HG02981 (cell line): ENCODE results near the gene RGS11.

Experiments used
- ATAC-seq: cut with Tn5 transposase; IDR thresholded peaks from one replicate; pipeline ENCODE4 v1.9.1; 2021; ENCODE audit warnings: mild to moderate bottlenecking, moderate library complexity; ENCODE audit not compliant: unreplicated experiment

The RGS11 gene

DNA sequence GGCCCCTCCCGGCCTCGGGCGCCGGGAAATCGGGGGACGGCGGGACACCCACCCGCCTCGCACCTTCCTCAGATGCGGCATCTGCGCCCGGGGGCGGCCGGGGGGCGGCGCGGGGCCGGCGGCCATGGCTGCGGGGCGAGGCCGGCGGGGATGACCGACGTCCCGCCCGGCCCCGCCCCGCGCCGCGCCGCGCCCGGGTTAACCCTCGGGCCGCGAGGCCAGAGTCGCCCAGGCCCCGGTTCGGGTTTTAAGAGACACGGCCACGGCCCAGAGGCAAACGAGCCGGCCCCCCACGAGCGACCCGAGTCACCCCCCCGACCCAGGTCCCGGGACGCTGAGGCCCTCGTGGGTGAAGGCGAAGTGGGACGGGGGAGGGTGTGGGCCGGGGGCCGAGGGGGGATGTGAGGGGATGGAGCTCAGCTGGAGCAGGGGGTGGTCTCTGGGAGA, at the start of gene RGS11:
TSS of gene RGS11 (minus strand) at position 159 of the 447 bp plus-strand sequence. CDS start at position 126, 33 bp downstream.
- ATAC-seq = no peak

DNA sequence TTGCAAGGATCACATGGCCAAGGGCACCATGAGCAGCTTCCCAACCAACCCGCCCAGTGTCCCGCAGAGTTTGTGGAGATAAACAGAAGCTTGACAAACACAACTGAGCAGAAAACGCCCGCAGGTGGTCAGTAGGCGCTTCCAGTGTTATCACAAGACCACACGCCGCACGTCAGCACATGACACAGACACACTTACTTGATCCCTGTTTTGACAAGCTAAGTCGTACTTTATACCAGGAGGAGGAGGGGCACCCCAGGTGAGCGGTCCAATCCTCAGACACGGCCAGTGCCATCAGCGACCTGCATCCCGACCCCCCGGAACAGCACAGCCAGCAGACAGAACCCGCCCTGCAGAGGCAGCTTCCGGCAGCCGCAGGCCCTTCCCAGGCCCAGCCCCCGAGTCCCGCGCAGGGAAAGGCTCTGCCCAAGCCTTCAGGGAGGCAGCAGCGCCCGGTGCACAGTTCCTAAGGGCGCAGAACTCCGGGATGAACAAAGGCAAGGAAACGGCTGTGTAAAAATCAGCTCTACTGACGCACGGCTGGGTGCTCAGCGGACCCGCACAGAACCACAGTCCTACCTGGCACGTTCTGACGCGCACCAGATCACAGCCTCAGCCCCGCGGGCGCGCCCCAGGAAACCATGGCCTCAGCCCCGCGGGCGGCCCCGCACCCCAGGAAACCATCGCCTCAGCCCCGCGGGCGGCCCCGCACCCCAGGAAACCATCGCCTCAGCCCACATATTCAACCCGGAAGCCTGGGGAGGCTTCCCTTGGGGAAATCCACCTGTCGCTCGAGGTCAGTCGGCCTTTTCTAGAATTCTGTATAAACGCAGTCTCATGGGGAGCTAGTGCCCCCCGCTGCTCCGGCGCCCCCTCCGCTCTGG, 48.9 kb upstream of the RGS11 start:
- no peak for ATAC-seq

DNA sequence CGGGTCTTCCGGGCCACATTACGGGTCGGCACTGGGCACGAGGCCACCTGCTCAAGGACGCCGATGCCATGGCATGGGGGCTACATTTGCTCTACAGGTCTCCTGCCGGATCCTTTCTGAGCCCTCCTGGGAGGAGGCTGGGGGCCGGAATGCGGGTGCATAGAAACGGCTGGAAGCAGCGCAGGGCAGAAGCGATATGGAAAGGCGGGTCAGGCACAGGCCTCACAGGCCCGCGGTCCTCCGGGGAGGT, 48.4 kb upstream of the RGS11 start:
- no peak for ATAC-seq

DNA sequence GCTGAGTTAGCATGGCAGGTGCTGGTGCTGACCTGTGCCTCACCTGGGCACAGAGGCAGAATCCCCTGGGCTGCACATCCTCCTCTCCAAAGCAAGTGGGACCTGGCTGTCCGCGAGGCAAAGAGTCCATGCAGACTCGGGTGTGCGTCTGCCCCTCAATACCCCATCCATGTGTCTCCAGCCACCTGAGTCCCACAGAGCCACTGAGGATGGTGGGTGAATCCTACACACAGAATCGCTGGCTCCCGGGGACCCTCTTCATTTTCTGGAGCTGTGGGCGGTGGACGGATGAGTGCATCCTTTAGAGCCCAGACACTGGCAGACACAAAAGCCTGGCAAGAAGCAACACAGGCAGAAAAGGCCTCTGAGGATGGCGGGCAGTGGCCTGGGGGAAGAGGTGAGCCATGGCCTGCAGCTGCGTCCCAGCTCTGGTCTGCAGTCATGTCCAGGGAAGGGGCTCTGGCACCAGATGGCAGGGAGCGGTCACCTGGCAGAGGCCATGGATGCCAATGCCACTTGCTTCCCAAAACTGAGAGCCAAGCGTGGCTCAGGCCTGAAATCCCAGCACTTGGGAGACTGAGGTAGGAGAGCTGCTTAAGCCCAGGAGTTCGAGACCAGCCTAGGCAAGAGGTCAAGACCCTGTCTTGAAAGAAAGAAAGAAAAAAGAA, 46.9 kb upstream of the RGS11 start:
- ATAC-seq = no peak

DNA sequence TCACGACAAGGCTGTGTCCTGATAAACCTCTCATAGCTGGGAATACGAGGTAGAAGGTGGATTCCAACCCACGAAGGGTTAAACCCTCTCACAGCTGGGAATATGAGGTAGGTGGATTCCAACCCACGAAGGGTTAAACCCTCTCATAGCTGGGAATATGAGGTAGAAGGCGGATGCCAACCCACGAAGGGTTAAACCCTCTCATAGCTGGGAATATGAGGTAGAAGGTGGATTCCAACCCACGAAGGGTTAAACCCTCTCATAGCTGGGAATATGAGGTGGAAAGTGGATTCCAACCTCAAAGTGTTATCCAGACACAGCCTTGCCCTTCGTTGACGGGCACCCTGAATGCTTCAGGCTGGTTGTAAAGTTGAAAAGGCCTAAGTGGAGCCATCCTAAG, 45.8 kb upstream of the RGS11 start:
- ATAC-seq = no peak

DNA sequence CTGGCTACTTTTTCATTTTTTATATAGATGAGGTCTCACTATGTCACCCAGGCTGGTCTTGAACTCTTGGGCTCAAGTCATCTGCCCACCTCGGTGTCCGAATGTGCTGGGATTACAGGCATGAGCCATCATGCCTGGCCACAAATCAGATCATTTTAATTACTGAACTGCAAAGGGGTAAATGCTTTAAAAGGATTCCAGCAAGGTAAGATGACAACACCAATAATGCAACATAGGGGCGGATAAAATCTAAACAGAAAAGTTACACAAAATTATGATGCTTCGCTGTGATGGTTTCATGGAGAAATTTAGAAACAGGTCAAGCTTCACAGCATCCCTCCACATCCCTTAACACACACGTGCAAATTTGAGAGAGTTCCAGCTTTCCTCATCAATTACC, 44.5 kb upstream of the RGS11 start:
- no peak for ATAC-seq

DNA sequence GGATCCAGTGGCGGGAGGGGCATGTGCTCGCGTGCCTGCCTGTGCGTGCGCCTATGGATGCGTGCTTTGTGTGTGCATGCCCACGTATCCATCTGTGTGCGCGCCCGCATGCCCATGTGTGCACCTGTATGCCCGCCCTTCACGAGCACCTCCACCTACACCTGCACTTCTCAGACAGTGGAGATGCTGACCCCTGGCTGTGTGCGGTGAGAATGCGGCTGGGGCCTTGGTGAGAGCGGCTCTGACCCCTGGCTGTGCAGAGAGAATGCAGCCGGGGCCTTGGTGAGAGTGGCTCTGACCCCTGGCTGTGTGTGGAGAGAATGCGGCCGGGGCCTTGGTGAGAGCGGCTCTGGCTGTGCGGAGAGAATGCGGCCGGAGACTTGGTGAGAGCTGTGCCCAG, 42.9 kb upstream of the RGS11 start:
- ATAC-seq = no peak

DNA sequence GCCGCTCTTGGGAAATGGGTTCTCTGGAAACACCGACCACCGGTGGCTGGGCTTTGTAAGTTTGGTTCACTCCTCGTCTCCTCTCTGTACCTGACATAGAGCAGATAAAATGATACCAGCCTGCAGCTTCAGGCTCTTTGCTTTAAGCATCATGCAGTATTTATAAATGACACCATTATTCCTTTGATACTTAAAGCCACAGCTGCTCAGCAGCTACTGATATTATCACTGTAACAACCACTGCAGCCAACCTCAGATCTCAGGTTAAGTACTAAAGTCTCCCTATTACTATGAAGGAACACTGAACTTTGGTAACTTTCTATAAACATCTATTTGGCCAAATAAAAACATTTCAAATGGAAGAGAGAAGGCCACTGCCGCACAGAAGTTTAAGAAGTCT, 41.8 kb upstream of the RGS11 start:
- ATAC-seq = no peak

DNA sequence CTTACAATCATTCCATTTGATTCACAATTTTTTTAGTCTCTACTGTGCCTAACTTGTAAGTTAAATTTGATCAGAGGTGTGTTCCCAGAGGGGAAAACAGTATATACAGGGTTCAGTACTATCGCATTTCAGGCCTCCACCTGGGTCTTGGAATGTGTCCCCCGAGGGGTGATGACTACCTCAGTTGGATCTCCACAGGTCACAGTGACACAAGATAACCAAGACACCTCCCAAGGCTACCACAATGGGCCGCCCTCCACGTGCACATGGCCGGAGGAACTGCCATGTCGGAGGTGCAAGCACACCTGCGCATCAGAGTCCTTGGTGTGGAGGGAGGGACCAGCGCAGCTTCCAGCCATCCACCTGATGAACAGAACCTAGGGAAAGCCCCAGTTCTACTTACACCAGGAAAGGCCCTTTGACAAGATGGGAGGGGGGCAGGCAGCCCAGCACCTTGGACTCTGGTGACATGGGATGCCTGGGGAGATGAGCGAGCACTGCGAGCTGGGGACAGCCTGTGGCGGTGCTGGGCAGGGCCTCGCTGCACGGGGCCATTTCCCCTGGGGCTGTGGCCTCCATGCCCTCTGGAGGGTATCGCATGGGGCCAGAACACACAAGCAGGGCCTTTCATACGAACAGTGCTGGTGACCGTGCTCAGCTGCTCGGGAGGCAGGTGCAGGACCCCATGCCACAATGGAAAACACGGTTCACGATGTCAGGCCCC, 41.2 kb upstream of the RGS11 start:
- ATAC-seq = no peak

DNA sequence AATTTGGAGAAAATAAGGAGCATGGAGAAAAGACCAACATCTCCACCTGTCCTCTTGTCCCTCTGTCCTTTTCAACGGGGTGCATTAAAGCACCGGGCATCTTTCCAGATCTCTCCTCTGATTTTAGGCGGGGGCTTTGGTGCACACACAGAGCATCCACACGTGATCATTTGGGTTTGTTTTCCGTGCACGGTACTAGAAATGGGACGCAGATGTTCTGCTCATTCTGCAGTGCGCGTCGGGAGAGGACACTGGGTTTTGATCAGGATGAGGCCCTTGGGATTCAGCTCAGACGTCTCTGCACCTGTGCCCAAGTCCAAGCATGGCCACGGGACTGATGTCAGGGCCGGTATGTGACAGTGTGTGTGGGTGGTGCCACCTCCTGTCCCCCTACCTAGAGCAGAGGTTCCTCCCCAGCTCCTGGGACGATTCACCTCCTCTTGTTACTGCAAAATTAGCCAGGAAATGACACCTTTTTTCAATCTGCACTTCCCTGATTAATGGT, 39.1 kb upstream of the RGS11 start:
- ATAC-seq = no peak

DNA sequence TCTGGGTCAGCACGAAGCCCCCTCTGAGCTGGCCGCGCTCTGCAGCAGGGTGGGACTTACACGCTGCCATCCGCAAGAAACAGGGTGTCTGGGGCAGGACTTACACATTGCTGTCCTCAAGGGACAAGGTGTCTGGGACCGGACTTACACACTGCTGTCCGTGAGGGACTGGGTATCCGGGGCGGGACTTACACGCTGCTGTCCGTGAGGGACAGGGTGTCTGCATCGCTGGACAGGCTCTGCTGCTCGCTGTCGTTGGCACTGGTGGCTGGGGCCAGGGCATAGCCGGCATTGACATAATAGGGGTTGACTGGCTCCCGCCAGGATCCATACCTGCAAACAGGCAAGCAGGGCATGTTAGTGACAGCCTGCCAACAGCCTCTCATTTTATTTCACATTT, 38.6 kb upstream of the RGS11 start:
- no peak for ATAC-seq

DNA sequence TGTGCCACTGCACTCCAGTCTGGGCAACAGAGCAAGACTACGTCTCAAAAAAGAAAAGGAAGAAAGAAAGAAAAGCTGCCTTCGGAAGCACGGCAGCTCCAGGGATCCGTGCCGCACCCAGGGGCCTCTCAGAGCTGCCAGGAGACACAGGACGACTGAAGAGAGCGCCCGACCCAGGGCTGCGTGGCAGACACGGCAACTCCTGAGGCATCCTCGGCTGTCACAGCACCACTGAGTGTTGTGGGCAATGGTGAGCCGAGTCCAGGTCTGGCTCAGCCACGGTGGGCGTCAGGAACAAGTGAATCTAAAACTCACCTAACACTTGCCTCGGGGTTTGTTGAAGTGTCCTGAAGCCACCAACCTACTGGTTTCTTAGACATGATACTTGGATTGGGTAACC, 36.0 kb upstream of the RGS11 start:
- no peak for ATAC-seq

DNA sequence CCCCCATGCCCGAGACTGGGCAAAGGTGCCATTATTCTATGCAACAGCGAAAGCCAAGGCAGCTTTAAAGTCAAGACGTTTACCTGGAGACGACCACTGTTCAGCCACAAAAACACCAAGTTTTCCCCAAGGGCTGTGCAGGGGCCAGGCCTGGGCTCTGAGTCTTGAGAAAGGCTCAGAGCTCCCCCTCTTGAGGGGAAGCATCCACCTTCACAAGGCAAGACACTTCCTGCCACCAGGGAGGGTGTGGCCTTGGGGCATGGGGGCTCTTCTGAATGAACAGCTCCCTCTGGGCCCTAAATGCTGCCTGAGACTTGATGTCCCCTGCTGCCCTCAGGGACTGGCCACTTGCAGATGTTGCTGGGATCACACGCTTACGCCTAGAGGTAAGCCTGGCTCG, 33.7 kb upstream of the RGS11 start:
- ATAC-seq = no peak

DNA sequence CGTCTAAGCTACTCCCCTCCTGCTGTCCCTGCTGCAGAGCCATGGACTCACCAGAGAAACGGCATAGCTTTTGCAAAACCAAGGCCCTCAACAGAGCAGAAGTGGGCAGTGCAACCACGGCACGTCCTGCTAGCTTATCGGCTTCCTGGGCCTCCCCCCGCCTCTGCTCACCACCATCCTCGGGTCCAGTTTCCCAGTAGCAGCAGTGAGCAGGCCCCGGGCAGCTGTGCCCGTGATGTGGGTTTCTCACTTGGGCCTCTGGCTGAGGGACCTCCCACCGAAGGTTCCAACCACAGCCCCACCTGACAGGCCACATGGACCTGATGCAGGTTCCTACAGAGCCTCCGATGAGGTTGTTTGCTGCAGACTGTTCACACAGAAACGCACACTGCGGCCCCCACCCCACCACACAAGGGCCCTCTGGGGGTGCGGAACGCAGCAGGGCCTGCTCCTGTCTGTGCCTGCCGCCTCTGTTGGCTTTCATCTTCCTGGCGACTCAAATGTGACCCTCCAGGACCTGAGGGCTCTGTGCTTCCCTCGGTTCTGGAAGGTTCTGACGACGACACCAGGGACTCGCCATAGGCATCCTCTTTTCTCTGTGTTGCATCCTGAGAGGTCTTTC, 32.1 kb upstream of the RGS11 start:
- ATAC-seq = no peak

DNA sequence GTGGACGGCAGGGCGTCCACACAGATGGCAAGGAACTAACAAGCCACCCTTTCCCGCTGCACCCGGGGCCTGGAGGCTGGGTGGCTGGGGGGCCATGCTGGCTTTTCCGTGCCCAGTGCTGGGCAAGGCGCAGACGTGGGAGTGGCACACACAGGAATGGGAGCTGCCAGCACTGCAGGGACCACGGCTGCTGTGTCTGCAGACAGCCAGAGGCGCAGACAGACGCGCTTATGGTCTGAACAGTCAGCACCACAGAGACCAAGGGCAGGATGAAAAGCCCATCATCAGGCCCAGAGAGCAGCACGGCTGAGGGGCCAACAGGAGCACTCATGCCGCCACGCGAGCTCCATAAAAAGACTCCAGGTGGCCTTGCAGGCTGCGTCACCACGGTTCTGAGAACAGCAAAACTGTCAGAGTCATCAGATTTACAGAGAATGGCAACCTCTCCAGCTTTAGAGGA, 31.2 kb upstream of the RGS11 start:
- no peak for ATAC-seq

DNA sequence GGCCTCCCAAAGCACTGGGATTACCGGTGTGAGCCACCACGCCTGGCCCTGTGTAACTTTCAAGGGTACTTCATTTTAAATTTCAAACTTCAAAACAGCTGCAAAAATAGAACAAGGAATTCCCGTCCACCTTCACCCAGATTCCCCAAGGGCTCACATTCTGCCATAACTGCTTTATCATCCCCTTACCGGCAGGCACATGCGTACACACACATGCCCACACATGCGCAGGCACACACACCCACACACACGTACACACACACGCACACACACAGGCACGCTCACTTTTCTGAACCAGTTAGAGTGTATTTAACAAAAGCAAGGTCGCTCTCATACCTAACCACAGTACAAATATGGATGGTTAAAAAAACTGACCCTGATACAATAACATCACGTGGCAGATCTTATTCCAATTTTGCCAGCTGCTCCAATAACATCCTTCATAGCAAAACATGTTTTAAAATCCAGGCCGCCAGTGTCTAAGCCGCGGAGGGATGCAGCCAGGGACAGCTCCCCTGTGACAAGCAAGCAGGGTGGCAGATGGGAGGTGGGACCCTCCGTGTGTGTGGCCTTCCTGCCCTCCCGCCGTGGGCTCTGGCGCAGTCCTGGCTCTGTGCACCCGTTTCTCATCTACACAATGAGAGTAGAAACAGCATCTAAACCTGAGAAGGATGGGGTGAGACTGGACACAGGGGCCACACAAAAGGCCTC, 30.3 kb upstream of the RGS11 start:
- ATAC-seq = no peak

DNA sequence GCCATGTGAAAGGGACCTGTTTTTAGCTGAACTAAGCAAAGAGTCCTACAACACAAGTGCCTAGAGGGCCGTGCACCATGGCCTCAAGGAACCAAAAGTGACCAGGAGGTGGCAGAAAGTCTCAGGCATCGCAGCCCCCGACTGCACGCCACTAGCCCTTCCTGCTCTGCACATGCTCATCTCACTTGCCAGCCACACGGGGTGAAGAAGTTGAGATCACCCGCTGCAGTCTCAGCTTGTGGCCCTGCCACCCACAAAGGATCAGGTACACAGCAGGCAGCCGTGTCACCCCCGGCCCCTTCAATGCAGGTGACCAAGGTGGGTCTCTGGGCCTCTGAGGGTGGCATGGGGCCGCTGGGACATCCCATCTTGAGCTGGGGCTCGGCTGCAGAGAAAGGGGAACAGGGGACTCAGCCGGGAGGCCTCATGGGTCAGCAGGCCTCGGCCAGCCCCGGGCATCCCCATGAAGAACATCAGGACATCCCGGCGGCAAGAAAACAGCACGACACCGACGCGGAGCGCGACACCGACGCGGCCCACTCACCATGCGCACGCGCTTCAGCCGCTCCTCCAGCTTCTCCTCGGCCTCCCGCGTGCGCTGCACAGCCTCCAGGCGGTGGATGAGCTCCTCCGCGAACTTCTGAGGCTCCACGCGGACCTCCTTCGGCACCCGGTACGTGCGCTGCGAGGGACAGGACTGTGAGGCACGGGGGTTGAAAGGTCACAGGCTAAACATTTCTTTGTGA, 28.2 kb upstream of the RGS11 start:
- ATAC-seq = no peak

DNA sequence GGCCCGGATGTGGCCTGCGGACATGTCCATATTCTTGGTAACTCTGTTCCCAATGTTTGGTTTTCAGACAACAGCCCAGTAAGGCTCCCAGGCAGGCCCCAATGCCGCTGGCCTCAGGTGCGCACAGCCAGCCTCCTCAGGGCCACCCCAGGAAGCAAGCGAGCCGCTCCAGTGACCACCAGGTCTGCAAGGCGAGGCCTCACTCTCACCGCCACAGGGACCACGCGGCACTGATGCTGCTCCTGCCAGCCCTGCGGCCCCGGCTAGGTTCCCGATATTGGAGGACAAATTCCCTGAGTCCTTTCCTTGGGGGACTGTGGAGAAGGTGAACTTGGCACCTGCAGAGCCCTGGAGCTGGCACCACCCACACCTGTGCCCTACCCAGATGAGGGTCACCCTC, 26.2 kb upstream of the RGS11 start:
- ATAC-seq = no peak

DNA sequence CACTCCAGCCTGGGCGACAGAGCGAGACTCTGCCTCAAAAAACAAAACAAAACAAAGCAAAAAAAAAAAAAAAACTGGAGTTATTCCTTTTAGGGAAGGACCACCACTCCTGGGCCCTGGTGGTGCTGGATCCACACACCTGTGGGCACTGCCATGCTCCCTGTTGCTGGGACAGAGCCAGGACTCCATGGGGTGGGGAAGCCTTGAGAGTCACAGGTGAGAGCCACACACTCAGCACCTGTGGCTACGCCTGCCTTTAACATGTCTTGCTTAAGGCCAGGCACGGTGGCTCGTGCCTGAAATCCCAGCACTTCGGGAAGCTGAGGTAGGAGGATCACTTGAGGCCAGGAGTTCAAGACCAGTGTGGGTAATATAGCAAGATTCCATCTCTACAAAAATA, 25.5 kb upstream of the RGS11 start:
- ATAC-seq = no peak

DNA sequence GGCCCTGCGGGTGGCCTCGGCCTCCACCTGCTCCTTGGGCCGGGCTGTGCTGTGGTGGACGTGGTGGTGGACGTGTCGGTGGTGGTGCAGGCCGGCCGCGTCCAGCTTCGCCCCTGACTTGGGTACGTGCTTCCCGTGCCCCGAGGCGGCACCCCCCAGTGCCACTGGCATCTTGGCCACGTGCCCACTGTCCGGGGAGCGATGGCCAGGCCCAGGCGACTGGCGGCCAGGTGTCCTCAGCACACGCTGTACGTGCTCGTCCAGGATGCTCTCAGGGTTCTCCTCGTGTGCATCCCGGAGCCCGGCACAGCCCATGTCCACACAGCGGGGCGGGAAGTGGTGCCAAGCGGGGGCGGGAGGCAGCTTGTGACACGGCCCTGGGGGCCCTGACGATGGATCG, 22.1 kb upstream of the RGS11 start:
- no peak for ATAC-seq
